ENCODE measurements around the gene TRMT5. TPM values are rescaled to one million over a fixed set of nuclear protein-coding genes. Genes with fewer than 3 reads are reported as not detected.

Gene TRMT5
- total RNA-seq, 1 experiment from 2014 or later: 16.2 TPM

DNA sequence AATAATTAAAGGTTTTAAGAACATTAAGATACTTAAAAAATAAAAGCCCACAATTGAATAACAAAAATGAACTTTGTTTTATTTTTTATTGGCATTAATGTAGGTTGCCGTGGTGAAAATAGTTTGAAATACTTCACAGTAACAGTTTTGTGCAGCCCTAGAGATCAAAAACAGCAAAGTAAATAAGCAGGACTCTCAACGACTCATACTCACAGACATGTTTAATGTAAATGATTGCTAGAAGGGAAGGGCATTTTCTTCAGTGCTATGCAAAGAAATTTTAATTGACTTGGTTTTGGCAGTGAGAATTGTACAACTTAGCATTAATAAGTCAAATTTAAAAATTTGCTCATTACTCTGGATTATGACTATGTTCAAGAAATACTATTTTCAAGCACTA, 16.0 kb downstream of the TRMT5 start:
- no peak for DNase-seq (ENCODE audit: low read depth)

DNA sequence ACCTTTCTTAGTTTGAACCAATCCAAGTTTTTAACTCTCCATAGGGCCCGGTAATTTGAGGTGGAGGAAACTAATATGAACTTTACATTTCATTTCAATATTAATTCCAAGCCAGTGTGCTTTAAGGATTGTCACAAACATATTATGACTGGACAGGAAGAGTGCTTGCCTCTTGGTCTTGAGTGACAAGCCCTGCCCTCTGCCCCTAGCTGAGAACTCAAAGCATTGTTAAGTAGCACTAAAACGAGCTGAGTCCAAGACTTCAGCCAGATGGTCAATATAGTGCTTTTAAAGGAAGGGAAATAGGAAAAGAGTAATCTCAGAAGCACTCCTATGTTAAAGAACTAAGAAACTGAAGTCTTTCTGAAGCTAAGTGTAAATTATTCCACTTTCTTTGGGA, 17.1 kb downstream of the TRMT5 start:
- DNase-seq (ENCODE audit: low read depth): no peak

DNA sequence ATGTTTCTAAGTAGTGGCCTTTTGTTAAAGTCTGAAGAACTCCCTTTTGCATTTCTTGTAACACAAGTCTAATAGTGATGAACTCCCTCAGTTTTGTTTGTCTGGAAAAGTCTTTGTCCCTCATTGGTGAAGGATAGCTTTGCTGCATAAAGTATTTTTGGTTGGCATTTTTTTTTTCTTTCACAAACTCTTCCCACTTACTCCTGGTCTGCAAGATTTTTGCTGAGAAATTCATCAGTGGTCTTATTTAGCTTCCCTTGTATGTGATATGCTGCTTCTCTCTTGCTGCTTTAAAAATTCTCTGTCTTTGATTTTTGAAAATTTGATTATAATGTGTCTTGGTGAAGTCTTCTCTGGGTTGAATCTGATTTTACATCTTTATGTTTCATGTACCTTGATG, 22.7 kb downstream of the TRMT5 start:
- DNase-seq (ENCODE audit: low read depth): no peak

DNA sequence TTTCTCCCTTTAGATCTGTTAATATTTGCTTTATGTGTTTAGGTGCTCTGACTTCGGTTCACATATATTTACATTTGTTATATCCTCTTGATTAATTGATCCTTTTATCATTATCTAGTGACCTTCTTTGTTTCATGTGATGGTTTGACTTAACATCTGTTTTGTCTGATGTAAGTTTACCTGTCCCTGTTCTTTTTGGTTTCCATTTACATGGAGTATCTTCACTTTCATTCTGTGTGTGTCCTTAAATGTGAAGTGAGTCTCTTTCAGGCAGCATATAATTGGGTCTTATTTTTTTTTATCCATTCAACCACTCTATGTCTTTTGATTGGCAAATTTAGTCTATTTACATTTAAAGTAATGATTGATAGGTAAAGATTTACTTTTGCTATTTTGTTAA, 24.2 kb downstream of the TRMT5 start:
- no peak for DNase-seq (ENCODE audit: low read depth)

DNA sequence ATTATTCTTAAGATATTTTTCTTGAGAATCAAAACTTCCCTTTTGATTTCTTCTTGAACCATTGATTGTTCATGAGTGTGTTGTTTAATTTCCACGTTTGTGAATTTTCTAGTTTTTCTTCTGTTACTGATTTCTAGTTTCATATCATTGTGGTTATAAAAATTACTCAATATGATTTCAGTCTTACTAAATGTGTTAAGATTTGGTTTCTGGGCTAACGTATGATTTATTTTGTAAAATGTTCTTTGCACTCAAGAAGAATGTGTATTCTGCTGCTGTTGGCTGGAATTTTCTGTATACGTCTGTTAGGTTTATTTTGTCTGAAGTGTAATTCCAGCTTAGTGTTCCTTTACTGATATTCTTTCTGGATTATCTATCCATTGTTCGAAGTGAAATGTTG, 24.7 kb downstream of the TRMT5 start:
- no peak for DNase-seq (ENCODE audit: low read depth)

DNA sequence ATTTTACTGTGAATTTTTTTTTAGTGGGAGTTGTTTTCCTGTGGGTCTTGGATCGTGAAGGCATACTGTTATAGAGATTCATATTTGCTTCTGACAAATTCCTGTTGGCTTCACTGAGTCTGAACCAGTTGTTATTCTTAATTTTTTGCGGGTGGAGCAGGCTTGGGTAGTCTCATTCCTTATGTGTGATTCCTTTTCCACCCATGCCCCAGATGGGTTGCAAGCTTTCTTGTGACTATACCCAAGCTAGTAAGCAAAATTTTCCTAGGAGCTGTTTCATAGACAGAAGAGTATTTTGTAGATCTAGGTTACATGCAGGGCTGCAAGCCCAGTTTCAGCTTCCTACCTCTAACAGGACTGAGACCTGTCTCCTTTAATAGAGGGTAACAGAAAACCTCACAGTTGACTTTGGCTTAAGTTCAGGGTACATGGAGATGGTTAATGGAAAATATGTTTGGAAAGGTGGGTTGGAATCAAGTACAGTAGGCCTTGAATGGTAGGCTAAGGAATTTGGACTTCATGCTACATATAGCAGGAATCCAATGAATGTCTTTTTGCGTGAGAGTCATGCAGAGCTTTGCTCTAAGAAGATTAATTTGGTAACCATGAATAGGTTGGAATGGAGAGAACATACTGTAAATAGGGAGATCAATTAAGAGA, 29.0 kb downstream of the TRMT5 start:
- DNase-seq (ENCODE audit: low read depth): no peak

DNA sequence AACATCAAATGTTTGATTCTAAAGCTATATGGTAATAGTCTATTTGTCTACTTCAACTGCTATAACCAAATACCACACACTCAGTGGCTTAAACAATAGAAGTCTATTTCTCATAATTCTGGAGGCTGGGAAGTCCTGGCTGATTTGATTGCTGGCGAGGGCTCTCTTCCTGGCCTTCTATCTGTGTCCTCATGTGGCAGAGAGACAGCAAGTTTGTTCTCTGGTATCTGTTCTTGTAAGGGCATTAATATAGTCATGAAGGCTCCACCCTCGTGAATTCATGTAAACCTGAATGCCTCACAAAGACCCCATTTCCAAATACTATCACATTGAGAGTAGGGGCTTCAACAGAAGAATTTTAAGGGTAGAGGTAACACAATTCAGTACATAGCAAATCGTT, 34.1 kb downstream of the TRMT5 start:
- DNase-seq (ENCODE audit: low read depth): no peak

DNA sequence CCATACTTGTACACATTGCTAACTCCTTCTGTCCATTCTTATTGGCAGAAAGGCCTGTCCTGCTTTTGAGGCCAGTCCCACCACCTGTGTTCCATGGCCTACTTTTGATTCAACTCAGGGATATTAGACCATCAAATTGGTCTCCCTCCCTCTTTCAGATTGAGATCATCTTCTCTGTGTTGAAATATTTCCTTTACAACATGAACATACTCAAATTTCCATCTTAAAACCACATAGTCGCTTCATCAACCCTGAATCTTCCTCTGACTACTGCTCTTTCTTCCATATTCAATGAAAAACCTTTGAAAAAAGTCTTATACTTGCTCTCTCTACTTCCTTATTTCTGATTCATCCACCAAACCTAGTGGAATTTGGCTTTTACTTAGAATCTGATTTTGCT, 34.9 kb downstream of the TRMT5 start:
- DNase-seq (ENCODE audit: low read depth): no peak

DNA sequence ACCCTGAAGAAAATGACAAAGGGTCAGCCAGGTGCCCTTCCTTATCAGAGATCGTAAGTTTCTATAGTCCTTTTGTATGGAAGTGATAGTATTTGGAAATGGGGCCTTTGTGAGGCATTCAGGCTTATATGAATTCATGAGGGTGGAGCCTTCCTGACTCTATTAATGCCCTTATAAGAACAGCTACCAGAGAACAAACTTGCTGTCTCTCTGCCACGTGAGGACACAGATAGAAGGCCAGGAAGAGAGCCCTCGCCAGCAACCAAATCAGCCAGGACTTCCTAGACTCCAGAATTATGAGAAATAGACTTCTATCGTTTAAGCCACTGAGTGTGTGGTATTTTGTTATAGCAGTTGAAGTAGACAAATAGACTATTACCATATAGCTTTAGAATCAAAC, 36.7 kb downstream of the TRMT5 start:
- DNase-seq (ENCODE audit: low read depth): no peak

DNA sequence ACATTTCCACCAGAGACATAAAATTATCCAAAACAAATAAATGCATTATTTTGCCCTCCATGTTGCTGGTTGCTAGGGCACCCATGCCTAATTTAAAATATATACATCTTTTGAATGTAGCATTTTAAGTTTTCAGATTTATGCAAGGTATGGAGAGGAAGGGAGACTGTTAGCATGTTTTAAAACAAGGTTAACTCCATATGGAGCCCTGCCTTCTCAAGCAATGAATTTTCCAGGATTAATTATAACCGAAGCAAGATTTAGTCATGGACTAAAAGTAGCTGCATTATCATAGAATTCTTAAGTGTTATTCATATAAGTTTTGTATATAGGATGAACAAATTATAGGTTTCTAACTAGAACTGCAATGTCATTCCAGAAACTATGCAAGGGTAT, 37.2 kb downstream of the TRMT5 start:
- DNase-seq (ENCODE audit: low read depth): no peak

DNA sequence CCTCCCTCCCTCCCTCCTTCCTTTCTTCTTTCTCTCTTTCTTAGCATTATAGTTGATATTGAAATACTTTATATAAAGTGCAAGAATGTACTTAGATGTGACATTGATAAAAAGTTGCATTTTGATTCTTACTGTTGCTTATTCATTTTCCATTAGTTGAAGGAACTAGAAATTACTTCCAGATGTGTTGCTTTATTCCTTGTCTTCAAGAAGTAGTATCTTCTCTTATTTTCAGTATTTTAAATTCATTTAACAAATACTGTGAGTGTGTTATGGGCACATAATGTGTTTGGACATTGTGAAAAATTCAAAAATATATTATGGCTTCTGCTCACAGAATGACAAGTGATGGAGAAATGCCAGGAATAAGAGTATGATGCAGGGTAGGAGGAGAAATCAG, 45.6 kb downstream of the TRMT5 start:
- no peak for DNase-seq (ENCODE audit: low read depth)

DNA sequence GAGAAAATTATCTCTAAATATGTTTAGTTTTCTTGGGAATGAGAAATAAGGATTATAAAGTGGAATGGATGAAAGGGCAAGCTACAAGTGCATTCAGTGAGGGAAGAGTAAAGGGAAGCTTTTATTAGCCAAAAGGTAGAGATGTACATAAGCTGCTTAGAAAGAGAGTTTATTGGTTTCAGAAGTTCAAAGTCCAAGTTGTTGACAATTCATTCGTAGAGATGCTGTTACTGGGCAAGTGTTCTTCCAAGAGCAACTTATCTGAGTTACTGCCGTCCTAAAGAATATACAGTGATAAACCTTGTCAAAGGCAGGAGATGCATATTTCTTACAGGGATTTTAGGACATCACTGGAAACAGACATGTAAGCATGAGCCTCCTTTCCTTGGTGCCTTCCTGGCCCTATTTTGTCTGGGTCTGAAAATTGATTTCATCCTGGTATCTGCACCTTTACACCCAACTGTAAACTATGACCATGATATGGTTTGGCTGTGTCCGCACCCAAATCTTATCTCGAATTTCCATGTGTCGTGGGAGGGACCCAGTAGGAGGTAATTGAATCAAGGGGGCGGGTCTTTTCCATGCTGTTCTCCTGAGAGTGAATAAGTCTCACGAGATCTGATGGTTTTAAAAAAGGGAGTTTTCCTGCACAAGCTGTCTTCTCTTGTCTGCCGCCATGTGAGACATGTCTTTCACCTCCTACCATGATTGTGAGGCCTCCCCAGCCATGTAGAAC, 46.8 kb downstream of the TRMT5 start:
- no peak for DNase-seq (ENCODE audit: low read depth)

DNA sequence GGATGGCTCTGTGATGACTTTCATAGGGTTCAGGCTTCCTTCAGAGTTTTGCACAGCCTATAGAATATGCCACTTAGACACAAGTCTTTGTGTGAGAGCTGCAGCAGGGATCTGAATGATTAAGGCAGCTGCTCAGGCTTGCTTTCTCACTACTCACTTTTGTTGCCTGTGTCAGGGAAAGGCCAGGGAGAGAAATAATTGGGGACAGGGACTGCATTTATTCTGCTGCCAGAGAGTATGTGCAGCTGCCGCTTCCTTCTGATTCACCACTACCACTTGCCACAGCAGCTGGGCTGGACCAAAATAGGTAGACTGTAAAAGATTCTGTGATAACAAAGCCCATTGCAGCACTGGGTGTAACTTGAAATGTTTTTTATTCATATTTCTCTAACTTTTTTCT, 49.7 kb downstream of the TRMT5 start:
- no peak for DNase-seq (ENCODE audit: low read depth)

DNA sequence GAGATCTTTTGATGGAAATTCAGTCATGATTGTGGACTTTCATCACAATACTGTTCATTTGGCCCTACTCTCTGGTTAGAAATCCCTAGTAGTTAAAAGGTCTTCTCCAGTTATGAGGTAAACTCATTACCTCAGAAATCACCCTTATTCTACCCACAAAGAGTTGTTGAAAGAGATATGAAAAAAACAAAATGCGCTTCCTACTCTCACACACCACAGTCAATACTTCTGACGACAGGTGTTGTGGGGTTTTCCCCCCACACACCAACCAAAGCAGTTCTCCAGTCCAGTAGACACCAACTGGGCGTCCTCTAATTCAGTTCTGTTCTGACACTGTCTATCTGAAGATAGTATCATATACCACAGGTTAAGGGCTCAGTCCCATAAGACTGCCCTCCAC, 54.9 kb downstream of the TRMT5 start:
- no peak for DNase-seq (ENCODE audit: low read depth)

DNA sequence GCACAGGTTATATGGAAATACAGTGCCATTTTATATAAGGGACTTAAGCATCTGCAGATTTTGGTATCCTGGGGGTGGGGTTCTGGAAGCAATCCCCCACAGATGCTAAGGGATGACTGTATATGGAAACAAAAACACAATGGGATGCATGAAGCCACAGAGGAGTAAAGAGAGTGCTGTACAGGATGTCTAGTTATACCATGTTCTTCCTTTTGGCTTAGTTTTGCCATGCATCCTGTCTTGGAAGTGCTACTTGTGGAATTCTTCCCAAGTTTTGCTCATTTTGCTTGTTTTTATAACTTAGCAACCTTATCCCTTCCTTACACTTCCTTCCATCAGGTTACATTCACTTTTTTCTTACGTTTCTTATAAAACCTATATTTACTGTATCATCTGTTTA, 55.6 kb downstream of the TRMT5 start:
- no peak for DNase-seq (ENCODE audit: low read depth)

DNA sequence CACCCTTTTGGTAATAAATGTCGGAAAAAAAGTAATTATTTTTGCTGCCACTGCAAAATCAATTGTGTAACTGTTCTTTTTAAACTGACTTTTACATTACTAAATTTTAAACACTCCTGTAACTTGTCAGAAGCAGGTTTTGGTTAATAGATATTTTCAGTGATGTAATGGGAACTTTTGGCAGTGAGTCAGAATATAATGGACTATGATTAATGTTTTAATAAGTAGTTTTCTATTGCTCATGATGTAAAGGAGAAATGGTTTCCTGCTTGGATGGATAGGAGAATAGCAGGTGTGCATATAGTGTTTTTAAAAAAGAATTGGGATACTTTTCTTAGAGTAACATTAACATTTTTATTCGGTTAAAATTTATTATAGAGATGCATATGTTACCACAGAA, 58.8 kb downstream of the TRMT5 start:
- DNase-seq (ENCODE audit: low read depth): peak; percentile 26

Other genes starting within 250 kb of the TRMT5 start
- 91.6 and 111 TPM in 2 replicates for gene MNAT1, start 246.3 kb downstream of the TRMT5 start, total RNA-seq (2014; rRNA removed; shearing (Covaris generic))
- 22.0 and 26.9 TPM in 2 replicates for gene SLC38A6, start 166 bp upstream of the TRMT5 start, total RNA-seq (2014; rRNA removed; shearing (Covaris generic))